Measurements from ENCODE around the gene TMEM204.

- TF ChIP-seq POLR2AphosphoS5 (IDR thresholded peaks at IDR 0.05; ENCODE audit: low read depth, low read length), result no peak
- TF ChIP-seq SIN3A (IDR thresholded peaks at IDR 0.05; ENCODE audit: borderline replicate concordance, insufficient read depth, low read length), result no peak
- TF ChIP-seq REST (IDR thresholded peaks at IDR 0.05; ENCODE audit: insufficient read depth in 1 of 2, low read depth in 2 of 2, low read length in 2 of 2), result no peak
- TF ChIP-seq TAF1 (IDR thresholded peaks at IDR 0.05; ENCODE audit: borderline replicate concordance, insufficient read depth, low read length), result no peak
Observed at GRCh38 chr16:1590930-1591705, 57.7 kb downstream of the TMEM204 start.

Measured in PFSK-1 (cell line).